ENCODE measurements around the gene ATRN.

The ATRN gene

GRCh38 chr20:3464166-3464565 lies 6.7 kb upstream of the ATRN start:
- no peak overlapping the region for H2BK12ac ChIP-seq (ENCODE audit: low read length in 2 of 2)
- H2AFZ ChIP-seq (ENCODE audit: low read depth, low read length) = no peak overlapping the region
- H3K79me1 ChIP-seq (replicated peaks; ENCODE audit: low read length, poor library complexity, severe bottlenecking) = no peaks in the 10 kb centered on the region
- no peak overlapping the region for H3K23ac ChIP-seq (ENCODE audit: low read length in 2 of 2)
- no peak for DNase-seq
- H3K14ac ChIP-seq (ENCODE audit: low read length in 2 of 2) = no peak overlapping the region
- H2BK15ac ChIP-seq (ENCODE audit: low read depth, poor library complexity, severe bottlenecking) = no peak overlapping the region
- no peak overlapping the region for H4K8ac ChIP-seq (ENCODE audit: low read length)
- no peak overlapping the region for H4K91ac ChIP-seq (ENCODE audit: low read length)
- H3K27me3 ChIP-seq (ENCODE audit: control insufficient read depth in 1 of 2, insufficient read depth in 1 of 2, low read length in 2 of 2) = peaks cover 14 to 35% of the 10 kb centered on the region in 2 experiments
- H2AK5ac ChIP-seq (ENCODE audit: low read length, severe bottlenecking) = no peak overlapping the region
- H2BK5ac ChIP-seq (ENCODE audit: low read depth, low read length, poor library complexity, severe bottlenecking) = no peak overlapping the region
- 70% methylated on average over 3 of the region's 4 CpGs for WGBS
- H2BK120ac ChIP-seq (ENCODE audit: low read depth, low read length) = no peak overlapping the region
- H3K36me3 ChIP-seq (ENCODE audit: control insufficient read depth in 1 of 2, insufficient read depth in 2 of 2, low read depth in 1 of 2, low read length in 2 of 2) = no peaks in the 10 kb centered on the region
- H3K4me1 ChIP-seq (ENCODE audit: control insufficient read depth, insufficient read depth, low read depth, low read length) = peaks cover 3% of the 10 kb centered on the region
- H3K4me3 ChIP-seq (ENCODE audit: insufficient read depth in 1 of 2, low read depth in 1 of 2, low read length in 2 of 2) = no peak overlapping the region
- no peak overlapping the region for H3K18ac ChIP-seq (ENCODE audit: low read depth in 1 of 2, low read length in 2 of 2)
- H3K27ac ChIP-seq (ENCODE audit: low read length, poor library complexity, severe bottlenecking) = no peak overlapping the region
- no peak overlapping the region for H3K9ac ChIP-seq (ENCODE audit: low read length)
- no peak overlapping the region for H3K4me2 ChIP-seq (ENCODE audit: low read length, poor library complexity, severe bottlenecking)
- H3K4ac ChIP-seq (ENCODE audit: low read depth in 1 of 2, low read length in 2 of 2) = no peak overlapping the region
- H3K9me3 ChIP-seq (ENCODE audit: control insufficient read depth, low read length) = no peaks in the 10 kb centered on the region

- no peak overlapping the region for H4K91ac ChIP-seq (ENCODE audit: low read length)
- no peak overlapping the region for H3K23ac ChIP-seq (ENCODE audit: low read length in 2 of 2)
- H3K79me1 ChIP-seq (replicated peaks; ENCODE audit: low read length, poor library complexity, severe bottlenecking) = no peaks in the 10 kb centered on the region
- 7% methylated on average over 1 of the region's 1 CpG for WGBS
- H2AFZ ChIP-seq (ENCODE audit: low read depth, low read length) = no peak overlapping the region
- no peak overlapping the region for H2BK5ac ChIP-seq (ENCODE audit: low read depth, low read length, poor library complexity, severe bottlenecking)
- no peak overlapping the region for H3K18ac ChIP-seq (ENCODE audit: low read depth in 1 of 2, low read length in 2 of 2)
- no peak overlapping the region for H3K4me2 ChIP-seq (ENCODE audit: low read length, poor library complexity, severe bottlenecking)
- H3K36me3 ChIP-seq (ENCODE audit: control insufficient read depth in 1 of 2, insufficient read depth in 2 of 2, low read depth in 1 of 2, low read length in 2 of 2) = no peaks in the 10 kb centered on the region
- no peak for DNase-seq
- no peak overlapping the region for H4K8ac ChIP-seq (ENCODE audit: low read length)
- H2BK12ac ChIP-seq (ENCODE audit: low read length in 2 of 2) = no peak overlapping the region
- H3K27ac ChIP-seq (ENCODE audit: low read length, poor library complexity, severe bottlenecking) = no peak overlapping the region
- peaks cover 14 to 29% of the 10 kb centered on the region in 2 experiments for H3K27me3 ChIP-seq (ENCODE audit: control insufficient read depth in 1 of 2, insufficient read depth in 1 of 2, low read length in 2 of 2)
- peaks cover 5% of the 10 kb centered on the region for H3K4me1 ChIP-seq (ENCODE audit: control insufficient read depth, insufficient read depth, low read depth, low read length)
- no peak overlapping the region for H2BK15ac ChIP-seq (ENCODE audit: low read depth, poor library complexity, severe bottlenecking)
- H3K9ac ChIP-seq (ENCODE audit: low read length) = no peak overlapping the region
- no peak overlapping the region for H3K14ac ChIP-seq (ENCODE audit: low read length in 2 of 2)
- no peak overlapping the region for H2BK120ac ChIP-seq (ENCODE audit: low read depth, low read length)
- no peak overlapping the region for H2AK5ac ChIP-seq (ENCODE audit: low read length, severe bottlenecking)
- H3K4ac ChIP-seq (ENCODE audit: low read depth in 1 of 2, low read length in 2 of 2) = no peak overlapping the region
- no peak overlapping the region for H3K4me3 ChIP-seq (ENCODE audit: insufficient read depth in 1 of 2, low read depth in 1 of 2, low read length in 2 of 2)
- H3K9me3 ChIP-seq (ENCODE audit: control insufficient read depth, low read length) = no peaks in the 10 kb centered on the region
Measured at GRCh38 chr20:3465301-3465700, 5.5 kb upstream of the ATRN start.

- no peak overlapping the region for H2AK5ac ChIP-seq (ENCODE audit: low read length, severe bottlenecking)
Measured at GRCh38 chr20:3470208-3470626, 601 bp upstream of the ATRN start.

DNA sequence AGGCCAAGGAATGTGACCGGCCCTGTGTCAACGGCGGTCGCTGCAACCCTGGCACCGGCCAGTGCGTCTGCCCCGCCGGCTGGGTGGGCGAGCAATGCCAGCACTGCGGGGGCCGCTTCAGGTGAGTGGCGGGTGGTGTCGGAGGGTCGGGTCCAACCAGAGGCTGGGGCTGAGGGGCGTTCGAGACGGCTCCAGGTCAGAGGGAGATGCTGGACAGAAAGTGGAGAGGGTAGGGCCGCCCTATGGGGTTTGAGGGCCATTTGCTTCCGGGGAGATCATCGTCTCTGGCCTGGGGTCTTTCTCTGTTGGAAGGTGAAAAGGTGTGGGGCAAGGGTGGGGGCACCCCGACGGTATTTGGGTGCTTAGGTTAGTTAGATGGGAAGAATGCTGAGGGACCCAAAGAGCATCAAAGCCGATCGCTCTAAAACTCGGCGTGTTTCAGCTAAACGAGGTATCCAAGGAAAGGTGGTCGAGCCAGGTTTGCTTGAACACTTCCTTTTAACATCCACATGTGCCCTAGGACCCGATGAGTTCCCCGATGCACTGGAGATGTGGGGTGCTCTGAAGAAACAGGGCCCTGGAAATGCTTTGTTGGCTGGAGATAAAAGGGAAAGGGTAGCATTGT lies 691 bp downstream of the ATRN start:
- Histone ChIP-seq H3K9ac (ENCODE audit: low read length) (peak overlapping the region; percentile 97), H3K27ac (ENCODE audit: low read length, poor library complexity, severe bottlenecking) (no peak overlapping the region), H3K4me3 (ENCODE audit: insufficient read depth in 1 of 2, low read depth in 1 of 2, low read length in 2 of 2) (peak overlapping the region; percentile 97 to 99), H2BK120ac (ENCODE audit: low read depth, low read length) (peak overlapping the region; percentile 80), H3K18ac (ENCODE audit: low read depth in 1 of 2, low read length in 2 of 2) (peak overlapping the region; percentile 95 to 96), H2BK15ac (ENCODE audit: low read depth, poor library complexity, severe bottlenecking) (peak overlapping the region; percentile 40), H4K91ac (ENCODE audit: low read length) (peak overlapping the region; percentile 98), H2BK5ac (ENCODE audit: low read depth, low read length, poor library complexity, severe bottlenecking) (no peak overlapping the region), H3K79me1 (replicated peaks; ENCODE audit: low read length, poor library complexity, severe bottlenecking) (peaks cover 20% of the 10 kb centered on the region), H3K23ac (ENCODE audit: low read length in 2 of 2) (peak overlapping the region; percentile 81 to 84), H3K4ac (ENCODE audit: low read depth in 1 of 2, low read length in 2 of 2) (peak overlapping the region; percentile 76 to 77), H3K4me2 (ENCODE audit: low read length, poor library complexity, severe bottlenecking) (peak overlapping the region; percentile 90), H3K27me3 (ENCODE audit: control insufficient read depth in 1 of 2, insufficient read depth in 1 of 2, low read length in 2 of 2) (peaks cover 5 to 8% of the 10 kb centered on the region in 2 experiments), H2BK12ac (ENCODE audit: low read length in 2 of 2) (peak overlapping the region in 1 of 2 experiments; percentile 21), H3K36me3 (ENCODE audit: control insufficient read depth in 1 of 2, insufficient read depth in 2 of 2, low read depth in 1 of 2, low read length in 2 of 2) (no peaks in the 10 kb centered on the region), H3K14ac (ENCODE audit: low read length in 2 of 2) (peak overlapping the region; percentile 76 to 99), H2AFZ (ENCODE audit: low read depth, low read length) (peak overlapping the region; percentile 95), H4K8ac (ENCODE audit: low read length) (peak overlapping the region; percentile 97), H3K4me1 (ENCODE audit: control insufficient read depth, insufficient read depth, low read depth, low read length) (peaks cover 7% of the 10 kb centered on the region), H3K9me3 (ENCODE audit: control insufficient read depth, low read length) (no peaks in the 10 kb centered on the region), H2AK5ac (ENCODE audit: low read length, severe bottlenecking) (no peak overlapping the region)
- WGBS = 2% methylated on average over 30 of the region's 30 CpGs
- DNase-seq = peak; percentile 2

More at GRCh38 chr20:3470208-3470626, 601 bp upstream of the ATRN start:
- 74% methylated on average over 13 of the region's 13 CpGs for WGBS
- no peak overlapping the region for H2BK15ac ChIP-seq (ENCODE audit: low read depth, poor library complexity, severe bottlenecking)
- H3K4ac ChIP-seq (ENCODE audit: low read depth in 1 of 2, low read length in 2 of 2) = peak overlapping the region in 1 of 2 experiments; percentile 77
- no peak for DNase-seq
- H3K36me3 ChIP-seq (ENCODE audit: control insufficient read depth in 1 of 2, insufficient read depth in 2 of 2, low read depth in 1 of 2, low read length in 2 of 2) = no peaks in the 10 kb centered on the region
- H3K23ac ChIP-seq (ENCODE audit: low read length in 2 of 2) = no peak overlapping the region
- peak overlapping the region; percentile 67 to 98 for H3K18ac ChIP-seq (ENCODE audit: low read depth in 1 of 2, low read length in 2 of 2)
- H2AFZ ChIP-seq (ENCODE audit: low read depth, low read length) = peak overlapping the region; percentile 30
- H4K8ac ChIP-seq (ENCODE audit: low read length) = peak overlapping the region; percentile 100
- H3K4me2 ChIP-seq (ENCODE audit: low read length, poor library complexity, severe bottlenecking) = peak overlapping the region; percentile 44
- H3K4me3 ChIP-seq (ENCODE audit: insufficient read depth in 1 of 2, low read depth in 1 of 2, low read length in 2 of 2) = peak overlapping the region; percentile 97 to 99
- H3K9ac ChIP-seq (ENCODE audit: low read length) = peak overlapping the region; percentile 97
- no peak overlapping the region for H2BK5ac ChIP-seq (ENCODE audit: low read depth, low read length, poor library complexity, severe bottlenecking)
- H3K4me1 ChIP-seq (ENCODE audit: control insufficient read depth, insufficient read depth, low read depth, low read length) = peaks cover 7% of the 10 kb centered on the region
- H3K14ac ChIP-seq (ENCODE audit: low read length in 2 of 2) = peak overlapping the region in 1 of 2 experiments; percentile 77
- H2BK12ac ChIP-seq (ENCODE audit: low read length in 2 of 2) = no peak overlapping the region
- peaks cover 18% of the 10 kb centered on the region for H3K79me1 ChIP-seq (replicated peaks; ENCODE audit: low read length, poor library complexity, severe bottlenecking)
- peak overlapping the region; percentile 51 for H3K27ac ChIP-seq (ENCODE audit: low read length, poor library complexity, severe bottlenecking)
- H4K91ac ChIP-seq (ENCODE audit: low read length) = peak overlapping the region; percentile 95
- H3K9me3 ChIP-seq (ENCODE audit: control insufficient read depth, low read length) = no peaks in the 10 kb centered on the region
- peaks cover 14 to 20% of the 10 kb centered on the region in 2 experiments for H3K27me3 ChIP-seq (ENCODE audit: control insufficient read depth in 1 of 2, insufficient read depth in 1 of 2, low read length in 2 of 2)
- H2BK120ac ChIP-seq (ENCODE audit: low read depth, low read length) = peak overlapping the region; percentile 92

Measured in mesenchymal stem cell (in vitro differentiated cells and primary cell).